Activated CD4-positive, CD25-positive, alpha-beta regulatory T cell treated with anti-CD3 and anti-CD28 coated beads, Interleukin-2, amount 50 U/mL, for 72 hours (primary cell): ENCODE measurements around the gene KCTD3.

ENCODE experiments used
- DNase-seq: peaks from one replicate; pipeline ENCODE4 v3.0.0; 2021

The KCTD3 gene

GRCh38 chr1:215566556-215567490, at the start of gene KCTD3:
Gene KCTD3, plus strand, starts transcription at chr1:215567304. Its CDS starts 382 bp downstream, at chr1:215567686.
- DNase-seq: peak; percentile 31

DNA sequence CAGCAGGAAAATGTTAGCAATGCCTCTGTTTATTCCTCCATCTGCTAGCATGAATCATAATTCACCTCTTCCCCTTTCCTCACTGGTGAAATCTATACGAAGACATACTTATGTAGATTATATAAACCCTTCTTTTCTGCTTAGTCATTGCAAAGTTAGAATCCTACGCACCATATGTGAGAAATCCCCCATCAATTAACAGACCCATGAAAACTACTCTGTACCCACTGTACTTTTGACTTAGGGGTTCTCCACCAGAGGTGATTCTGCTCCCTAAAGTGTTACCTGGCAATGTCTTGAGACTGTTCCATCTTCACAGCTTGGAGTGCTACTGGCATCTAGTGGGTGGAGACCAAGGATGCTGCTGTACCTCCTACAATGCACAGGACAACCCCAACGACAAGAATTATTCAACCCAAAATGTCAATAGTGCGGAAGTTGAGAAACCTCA, 49.6 kb upstream of the KCTD3 start:
- no peak for DNase-seq

GRCh38 chr1:215518594-215518993, 48.5 kb upstream of the KCTD3 start:
- DNase-seq: no peak

DNA sequence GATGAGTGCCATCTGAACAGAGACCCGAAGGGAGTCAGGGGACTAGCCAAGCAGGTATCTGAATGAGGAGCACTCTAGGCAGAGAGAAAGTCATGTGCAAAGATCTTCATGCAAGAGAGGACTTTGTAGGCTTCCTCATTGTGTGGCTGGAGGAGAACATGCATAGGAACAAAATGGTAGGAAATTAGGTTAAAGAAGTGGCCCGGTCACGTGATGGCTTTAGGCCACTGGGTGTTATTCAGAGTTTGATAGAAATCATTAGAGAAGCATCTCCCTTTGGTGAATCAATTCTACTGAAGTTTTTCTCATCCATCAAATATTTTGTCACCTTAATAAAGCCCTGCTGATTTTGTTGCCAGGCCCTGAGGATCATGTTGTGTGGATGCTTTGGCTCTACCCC, 45.8 kb upstream of the KCTD3 start:
- DNase-seq: no peak

GRCh38 chr1:215523128-215523861, 43.8 kb upstream of the KCTD3 start:
- DNase-seq: no peak

DNA sequence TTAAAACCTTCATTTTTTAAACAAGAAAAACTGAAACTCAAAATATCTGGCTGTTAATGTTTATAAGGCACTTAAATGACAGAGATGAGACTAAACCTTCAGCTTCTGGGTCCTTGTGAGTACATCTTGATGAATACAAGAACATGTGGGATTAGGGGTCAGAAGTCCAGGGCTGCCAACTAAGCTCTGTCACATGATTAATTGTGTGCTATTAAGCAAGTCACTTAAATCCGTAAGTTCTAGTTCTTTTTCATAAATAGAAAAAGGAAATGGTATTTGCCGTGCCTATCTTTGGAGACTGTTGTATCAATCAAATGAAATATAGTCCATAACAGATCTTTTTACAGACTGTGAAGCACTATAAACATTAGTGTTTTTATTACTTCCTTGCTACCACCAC, 43.2 kb upstream of the KCTD3 start:
- no peak for DNase-seq

DNA sequence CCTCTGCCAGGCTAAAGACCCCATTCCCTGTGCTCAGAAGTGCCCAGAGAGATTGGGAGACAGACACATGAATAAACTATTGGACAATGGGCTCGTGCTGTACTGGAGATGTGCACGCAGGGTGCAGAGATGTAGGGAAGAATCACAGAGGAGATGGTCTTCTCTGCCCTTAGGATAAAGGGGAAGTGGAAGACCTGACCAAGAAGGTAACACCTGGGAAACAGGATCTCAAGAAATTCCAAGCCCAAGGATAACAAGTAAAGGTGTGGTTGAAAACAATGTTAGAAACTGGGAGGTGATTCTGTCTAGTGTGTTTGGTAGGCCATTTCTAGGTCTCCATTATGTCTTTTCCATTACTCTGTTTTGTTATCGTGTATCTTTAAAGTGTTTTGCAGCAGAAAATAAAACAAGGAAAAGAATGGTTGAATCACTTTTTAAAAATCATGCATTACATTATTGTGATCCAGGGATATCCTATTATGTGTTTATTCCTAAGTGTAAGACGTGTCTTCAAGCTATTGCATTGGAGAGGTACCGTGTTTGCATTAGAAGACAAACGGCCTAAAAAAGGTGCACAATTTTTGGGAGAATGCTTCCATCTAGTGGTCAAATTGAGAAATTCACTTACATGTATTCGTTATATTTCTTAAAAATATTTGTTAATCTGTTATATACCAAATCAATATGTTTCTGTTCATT, 40.8 kb upstream of the KCTD3 start:
- DNase-seq: no peak

DNA sequence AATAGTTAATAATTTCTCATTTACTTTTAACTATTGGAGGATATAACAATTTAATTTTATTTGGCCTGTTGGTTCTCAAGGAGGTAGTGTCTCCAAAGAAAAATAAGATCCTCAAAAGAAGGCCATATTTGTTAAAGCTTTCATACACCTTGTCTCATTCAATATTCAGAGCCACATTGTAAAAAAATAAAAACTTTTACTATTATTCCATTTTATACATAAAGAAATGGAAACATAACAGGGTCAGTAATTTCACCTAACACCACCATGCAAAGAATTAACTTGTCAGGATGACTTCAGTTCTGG, 40.3 kb upstream of the KCTD3 start:
- DNase-seq: no peak

GRCh38 chr1:215529111-215529510, 38.0 kb upstream of the KCTD3 start:
- no peak for DNase-seq

- DNase-seq: no peak
Measured at GRCh38 chr1:215529571-215529970, 37.5 kb upstream of the KCTD3 start.

- DNase-seq: no peak
Measured at GRCh38 chr1:215530401-215530984, 36.6 kb upstream of the KCTD3 start.

GRCh38 chr1:215539803-215540570, 27.1 kb upstream of the KCTD3 start:
- no peak for DNase-seq

- no peak for DNase-seq
Measured at GRCh38 chr1:215542301-215542700, 24.8 kb upstream of the KCTD3 start.

- DNase-seq: no peak
Measured at GRCh38 chr1:215543191-215543606, 23.9 kb upstream of the KCTD3 start.

DNA sequence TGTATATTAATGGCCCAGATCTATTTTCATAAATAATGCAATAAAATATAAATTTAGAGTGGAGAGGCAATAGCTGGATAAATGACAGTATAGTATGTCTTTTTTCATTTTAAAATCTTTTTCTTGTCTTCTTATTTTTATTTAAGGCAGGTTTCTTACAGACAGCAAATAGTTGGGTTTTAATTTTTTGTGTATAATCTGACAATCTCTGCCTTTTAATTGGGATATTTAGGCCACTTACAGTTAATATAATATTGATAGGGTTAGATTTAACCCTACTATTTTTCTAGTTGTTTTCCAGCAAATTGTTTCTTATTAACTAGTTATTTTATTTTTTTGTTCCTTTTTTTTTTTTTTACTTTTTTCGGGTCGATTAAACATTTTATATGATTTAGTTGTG, 23.3 kb upstream of the KCTD3 start:
- no peak for DNase-seq

GRCh38 chr1:215544566-215544965, 22.5 kb upstream of the KCTD3 start:
- no peak for DNase-seq

DNA sequence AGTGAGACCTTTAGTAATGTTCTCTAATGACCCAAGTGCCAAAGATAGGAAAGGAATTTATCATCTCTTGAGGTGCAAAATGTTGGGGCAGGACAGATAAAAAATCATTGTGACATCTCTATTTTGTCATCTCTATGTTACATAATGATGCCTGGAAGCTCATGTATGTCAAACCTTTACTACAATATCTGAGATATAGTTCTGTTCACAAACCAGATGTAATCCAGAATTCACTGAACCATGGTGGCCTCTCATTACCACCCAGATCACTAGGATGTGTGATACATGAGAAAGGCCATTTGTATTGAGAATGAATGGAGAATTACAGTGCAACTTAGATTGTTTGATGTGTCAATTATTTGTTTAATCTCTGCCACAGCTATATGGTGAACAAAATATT, 22.0 kb upstream of the KCTD3 start:
- DNase-seq: no peak

- no peak for DNase-seq
Measured at GRCh38 chr1:215547011-215547410, 20.1 kb upstream of the KCTD3 start.

DNA sequence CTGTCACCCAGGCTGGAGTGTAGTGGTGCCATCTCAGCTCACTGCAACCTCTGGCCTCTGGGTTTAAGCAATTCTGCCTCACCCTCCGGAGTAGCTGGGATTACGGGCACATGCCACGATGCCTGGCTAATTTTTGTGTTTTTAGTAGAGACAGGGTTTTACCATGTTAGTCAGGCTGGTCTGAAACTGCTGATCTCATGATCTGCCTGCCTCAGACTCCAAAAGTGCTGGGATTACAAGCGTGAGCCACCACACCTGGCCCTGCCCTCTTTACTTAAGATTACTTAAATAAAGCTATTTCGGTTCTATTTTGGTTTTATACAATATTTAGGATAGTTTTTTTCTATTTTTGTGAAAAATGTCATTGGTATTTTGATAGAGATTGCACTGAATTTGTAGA, 15.3 kb upstream of the KCTD3 start:
- DNase-seq: no peak

- no peak for DNase-seq
Measured at GRCh38 chr1:215554865-215555264, 12.2 kb upstream of the KCTD3 start.

GRCh38 chr1:215555531-215555930, 11.6 kb upstream of the KCTD3 start:
- DNase-seq: no peak

DNA sequence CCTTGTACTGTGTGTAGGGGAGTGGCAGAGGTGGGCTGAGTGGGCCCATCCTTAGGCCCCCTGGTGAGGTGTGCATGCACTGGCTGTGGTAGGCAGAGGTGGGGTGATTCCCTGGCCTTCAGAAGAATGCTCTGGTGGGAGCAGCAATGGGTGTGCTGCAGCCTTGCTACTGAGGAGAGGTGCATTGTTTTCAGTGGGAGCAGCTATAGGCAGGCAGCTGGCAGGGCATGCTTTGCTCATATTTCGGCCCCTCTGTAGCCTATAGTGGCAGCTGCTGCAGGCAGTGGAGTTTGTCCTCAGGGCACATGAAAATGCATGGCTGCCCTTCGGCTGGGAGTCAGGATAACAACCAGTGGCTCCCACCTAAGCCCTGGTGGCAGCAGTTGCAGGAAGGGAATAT, 10.1 kb upstream of the KCTD3 start:
- DNase-seq: no peak
